HG03108 (cell line): Measurements from ENCODE around the gene MARK3.
A peak's percentile ranks its signal among the peaks of the same experiment; 100 is the strongest.
"Not testable (repeated sequence)": the region's sequence is repeated elsewhere in the genome, so short reads cannot be mapped to it uniquely, and the experiment has no call there.

ENCODE experiments used
- ATAC-seq: cut with Tn5 transposase; IDR thresholded peaks from one replicate; pipeline ENCODE4 v1.9.1; 2021; ENCODE audit warnings: moderate library complexity; ENCODE audit not compliant: unreplicated experiment

Gene MARK3

DNA sequence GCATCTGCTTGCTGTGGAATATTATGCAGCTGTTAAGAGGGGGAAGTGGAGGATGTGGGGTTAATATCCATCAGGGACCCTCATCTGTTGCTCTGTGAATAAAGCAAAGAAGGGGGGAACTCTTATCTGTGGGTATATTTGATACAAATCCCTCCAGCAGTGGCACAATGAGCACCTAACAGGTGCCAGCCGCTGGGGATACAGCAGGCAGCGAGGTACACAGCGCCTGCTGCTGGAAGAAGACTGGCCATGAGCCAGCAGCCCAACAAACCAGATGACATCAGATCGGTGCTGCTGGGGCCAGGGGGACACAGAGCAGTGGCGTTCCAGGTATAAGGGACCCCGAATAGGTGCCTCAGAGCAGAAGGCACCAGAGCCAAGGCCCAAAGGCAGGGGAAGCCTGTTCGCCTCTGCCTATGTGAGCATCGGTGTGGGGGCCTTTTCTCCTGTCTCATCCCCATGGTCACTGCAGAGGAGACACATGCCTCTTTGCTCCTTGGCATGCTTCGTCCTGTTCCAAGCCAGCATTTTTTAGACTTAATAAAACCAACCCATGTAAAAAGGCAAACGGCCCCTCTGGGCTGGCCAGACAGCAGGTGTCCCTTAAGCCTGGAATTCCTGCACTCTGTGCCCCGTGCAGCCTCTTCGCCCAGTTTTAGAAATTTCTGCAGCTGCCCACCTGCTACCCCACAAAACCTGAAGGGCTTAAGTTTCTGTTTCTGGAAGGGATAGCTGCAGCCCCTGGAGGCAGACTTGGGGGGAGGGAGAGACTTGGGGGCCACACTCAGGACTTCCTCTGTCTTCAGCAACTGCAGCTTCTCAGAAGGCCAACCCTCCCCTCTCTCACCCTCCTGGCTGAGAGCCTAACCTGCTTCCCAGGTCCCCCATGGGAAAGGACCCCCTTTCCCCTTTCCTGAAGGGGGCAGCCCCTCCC, 139.1 kb downstream of the MARK3 start:
- no peak for ATAC-seq

DNA sequence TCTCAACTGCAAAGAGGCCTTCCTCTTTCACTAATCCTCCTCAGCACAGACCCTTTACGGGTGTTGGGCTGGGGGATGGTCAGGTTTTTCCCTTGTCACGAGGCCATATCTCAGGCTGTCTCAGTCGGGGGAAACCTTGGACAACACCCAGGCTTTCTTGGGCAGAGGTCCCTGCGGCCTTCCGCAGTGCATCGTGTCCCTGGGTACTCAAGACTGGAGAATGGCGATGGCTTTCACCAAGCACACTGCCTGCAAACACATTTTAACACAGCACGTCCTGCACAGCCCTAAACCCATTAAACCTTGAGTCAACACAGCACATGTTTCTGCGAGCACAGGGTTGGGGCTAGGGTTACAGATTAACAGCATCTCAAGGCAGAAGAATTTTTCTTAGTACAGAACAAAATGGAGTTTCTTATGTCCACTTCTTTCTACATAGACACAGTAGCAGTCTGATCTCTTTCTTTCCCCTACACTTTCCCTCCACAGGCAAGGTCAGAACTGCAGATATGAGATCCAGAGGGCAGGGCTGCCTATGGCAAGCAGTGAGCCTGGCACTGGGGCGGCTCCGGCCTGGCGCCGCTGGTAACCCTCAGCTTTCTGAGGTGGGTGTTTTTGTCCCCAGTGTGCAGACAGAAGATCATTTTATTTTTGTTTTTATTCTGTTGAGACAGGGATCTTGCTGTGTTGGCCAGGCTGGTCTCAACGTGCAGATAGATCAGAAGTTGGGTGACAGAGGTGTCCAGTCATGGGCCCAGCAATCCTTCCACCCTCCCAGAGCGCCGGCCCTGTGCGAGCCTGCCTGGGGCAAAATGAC, 140.4 kb downstream of the MARK3 start:
- ATAC-seq = not testable (repeated sequence)

DNA sequence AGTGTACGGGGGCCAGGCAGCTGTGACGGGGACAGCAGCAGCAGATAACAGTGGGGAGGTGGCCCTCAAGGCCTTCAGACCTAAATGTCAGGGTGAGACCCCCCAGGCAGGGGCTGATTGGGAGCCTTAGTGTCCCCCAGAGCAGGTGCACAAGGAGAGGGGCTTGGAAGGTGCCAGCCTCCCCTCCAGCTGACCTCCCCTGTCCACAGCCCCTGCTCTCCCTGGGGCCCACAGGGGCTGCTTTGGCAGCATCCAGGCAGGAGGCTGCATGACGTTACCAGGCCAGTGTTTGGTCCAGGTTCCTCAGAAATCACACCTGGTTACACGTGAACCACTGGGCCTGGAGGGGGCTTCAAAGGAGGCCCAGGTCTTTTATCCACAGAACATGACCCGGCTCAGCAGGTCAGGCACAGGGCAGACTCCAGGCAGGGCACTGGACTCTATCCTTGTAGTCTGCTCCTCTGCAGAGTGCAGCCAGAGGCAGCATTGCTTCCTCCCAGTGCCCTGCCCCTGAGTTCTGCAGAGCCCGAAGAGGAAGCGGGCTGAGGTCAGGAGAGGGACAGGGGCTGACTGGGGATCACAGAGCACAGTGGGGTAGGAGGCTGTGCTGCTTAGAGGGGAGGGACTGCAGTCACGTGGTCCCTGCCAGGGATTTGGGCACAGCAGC, 141.2 kb downstream of the MARK3 start:
- no peak for ATAC-seq

DNA sequence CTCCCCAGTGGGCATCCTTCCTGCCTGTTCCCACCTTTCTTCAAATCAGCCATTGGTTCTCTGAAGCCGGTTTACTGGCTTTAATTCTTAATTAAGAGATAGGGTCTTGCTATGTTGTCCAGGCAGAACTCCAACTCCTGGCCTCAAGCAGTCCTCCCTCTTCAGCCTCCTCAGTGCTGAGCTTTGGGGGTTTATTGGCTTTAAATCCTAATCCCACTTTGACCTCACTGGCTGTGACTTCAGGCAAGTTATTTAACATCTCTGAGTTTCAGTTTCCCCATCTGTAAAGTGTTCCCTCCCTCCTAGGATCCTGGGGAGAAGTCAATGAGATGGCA, 141.7 kb downstream of the MARK3 start:
- ATAC-seq = no peak

DNA sequence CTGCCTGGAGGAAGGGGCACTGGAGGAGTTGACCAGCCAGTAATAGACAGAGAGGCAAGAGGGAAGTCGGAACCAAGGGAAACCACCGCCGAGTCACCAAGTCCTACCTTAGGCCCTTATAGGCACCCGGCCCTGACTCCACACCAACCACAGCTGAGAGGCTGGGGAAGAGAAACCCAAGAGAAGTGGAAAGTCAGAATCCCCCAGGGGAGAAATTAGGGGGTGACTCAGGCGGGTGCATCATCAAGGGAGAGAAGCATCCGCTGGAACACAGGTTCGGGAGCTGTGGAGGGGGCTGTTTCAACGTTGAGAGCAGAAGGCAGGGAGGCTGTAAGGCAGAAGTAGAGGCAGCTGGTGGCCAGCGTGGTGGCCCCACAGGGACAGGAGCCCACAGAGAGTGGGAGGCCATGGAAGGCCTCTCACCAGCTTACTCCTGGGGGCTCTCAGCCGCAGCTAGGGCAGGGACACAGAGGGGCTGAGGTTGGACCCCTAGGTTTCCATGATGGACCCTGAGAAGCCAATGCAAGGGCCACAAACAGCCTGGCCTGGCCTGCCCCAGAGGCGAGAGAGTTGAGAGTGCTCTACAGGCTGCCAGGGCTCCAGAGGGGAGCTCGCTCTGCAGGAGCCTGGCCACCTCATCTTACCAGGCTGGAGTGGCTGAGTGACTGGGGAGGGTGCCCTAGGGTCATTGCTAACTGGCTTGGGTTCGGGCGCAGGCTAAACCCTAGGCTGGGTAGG, 142.4 kb downstream of the MARK3 start:
- ATAC-seq = peak; percentile 45

DNA sequence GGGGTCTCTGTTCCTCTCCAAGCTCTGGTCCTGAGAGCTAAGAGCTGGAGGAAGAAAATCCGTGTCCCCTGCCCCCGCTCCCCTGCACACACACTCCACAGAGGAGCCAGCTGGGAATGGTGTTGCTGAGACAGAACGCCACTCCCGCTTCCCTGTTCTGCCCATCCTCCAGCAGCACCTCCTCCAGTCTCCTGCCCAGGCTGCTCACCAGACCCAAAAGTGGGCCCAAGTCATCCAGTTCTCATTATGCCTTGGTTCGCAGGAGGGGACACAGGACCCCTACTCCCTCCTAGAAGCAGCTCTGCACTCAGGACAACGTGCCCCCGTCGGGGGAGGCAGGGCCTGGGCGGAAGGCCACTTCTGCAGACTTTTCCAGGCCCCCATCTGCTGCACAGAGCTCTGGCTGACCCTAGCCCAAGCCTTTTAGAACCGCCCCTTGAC, 143.0 kb downstream of the MARK3 start:
- ATAC-seq = no peak

DNA sequence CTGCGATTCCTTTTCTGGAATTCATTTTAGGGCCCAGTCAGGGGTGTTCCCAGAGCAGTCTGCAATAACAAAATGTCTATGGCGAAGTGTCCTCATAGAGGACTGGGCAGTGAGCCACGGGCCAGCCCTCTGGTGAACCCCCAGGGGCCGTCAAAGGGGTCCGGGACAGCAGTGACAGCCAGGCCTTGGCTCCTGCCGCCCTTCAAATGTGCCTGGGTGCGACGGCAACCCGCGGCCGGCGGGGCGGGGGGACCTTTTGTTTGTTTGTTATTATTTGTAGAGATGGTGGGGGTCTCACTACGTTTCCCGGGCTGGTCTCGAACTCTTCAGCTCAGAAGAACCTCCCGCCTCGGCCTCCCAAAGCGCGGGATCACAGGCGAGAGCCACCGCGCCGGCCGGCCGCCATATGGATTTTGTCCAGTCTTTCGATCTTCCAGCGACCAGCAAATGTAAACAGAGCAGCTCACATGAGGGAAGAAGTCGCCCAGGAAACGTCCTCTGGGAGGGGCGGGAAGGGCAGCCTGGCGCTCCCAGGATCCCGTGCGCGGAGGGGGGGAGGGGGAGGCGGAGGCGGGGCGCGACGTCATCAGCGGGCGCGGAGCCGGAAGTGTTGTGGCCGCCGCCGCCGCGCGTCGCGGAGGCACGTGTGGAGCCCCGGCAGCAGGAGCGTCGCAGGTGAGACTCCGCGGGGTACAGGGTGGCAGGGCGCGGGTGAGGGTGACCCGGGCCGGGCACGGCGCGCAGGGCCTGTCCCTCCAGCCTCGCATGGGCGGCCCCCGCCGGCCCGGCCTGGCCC, 143.6 kb downstream of the MARK3 start, which contains the start of gene TRMT61A:
TSS of gene TRMT61A (plus strand) at position 610 of the 796 bp plus-strand sequence. CDS start 783 bp downstream, outside the sequence.
- peak; percentile 33 for ATAC-seq

DNA sequence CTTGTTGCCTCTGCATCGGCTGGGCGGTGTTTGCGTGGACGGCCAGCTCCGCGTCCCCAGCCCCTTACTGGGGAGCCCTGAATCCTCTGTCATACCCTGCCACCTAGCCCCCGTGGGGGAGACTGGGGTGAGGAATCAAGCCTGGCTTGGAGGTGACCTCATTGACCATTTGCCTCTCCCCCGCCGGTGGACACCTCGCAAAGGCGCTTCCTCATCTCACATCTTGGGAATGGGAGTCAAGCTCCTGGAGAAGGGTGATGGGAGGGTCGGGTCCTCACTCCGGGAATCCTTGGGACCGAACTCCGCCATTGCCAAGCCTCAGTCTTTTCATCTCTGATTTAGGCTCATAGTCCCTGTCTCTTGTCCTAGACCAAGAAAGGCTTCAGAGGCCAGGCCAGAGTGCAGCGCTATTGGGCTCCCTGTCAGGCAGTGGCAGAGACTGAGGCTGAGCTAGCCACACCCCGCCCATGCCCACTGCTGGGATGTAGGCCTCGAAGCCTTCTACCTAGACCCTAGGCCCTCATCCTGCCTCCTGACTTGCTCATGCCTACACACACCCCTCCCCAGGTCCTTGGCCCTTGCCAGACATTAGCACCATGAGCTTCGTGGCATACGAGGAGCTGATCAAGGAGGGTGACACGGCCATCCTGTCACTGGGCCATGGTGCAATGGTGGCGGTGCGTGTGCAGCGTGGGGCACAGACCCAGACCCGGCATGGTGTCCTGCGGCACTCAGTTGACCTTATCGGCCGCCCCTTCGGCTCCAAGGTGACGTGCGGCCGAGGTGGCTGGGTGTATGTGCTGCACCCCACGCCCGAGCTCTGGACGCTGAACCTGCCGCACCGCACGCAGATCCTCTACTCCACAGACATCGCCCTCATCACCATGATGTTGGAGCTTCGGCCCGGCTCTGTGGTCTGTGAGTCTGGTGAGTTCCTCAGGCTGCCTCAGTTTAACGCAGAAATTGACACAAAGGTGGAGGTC, 144.5 kb downstream of the MARK3 start:
- ATAC-seq = no peak

DNA sequence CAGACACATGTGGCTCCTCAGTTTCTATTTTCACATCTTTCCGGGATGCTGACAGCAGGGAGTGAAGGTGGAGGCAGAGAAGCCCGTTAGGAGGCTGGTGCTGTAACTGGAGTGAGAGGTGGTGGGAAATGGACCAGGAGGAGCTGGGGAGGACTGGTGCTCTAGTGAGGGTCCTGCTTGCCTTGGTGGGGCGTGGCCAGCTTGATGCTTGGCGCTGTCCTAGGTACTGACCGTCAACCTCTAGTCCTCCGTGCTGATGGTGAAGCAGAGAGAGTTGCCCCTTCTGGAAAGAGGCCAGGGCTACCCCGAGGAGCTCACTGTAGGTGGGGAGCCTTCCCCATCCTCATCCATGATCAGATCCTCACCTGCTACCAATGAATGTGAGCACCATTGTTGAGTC, 145.2 kb downstream of the MARK3 start:
- no peak for ATAC-seq

DNA sequence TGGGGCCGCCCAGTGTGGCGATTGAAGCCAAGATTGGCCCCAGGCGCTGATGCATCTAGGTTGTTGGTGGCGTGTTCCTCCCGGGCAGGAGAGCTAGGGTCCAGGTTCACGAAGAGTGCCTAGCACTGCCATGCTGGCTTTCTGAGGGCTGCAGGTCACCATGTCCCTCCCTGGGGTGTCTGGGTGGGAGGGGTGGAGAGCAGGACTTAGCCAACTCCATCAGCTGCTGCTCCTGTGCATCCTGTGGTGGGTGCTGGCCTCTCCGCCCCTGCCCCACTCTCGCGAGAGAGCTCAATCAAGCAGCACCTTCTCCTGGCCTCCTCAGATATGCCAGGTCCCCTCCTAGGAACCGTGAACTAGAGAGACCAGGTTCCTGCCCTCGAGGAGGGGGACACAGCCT, 145.6 kb downstream of the MARK3 start:
- no peak for ATAC-seq

DNA sequence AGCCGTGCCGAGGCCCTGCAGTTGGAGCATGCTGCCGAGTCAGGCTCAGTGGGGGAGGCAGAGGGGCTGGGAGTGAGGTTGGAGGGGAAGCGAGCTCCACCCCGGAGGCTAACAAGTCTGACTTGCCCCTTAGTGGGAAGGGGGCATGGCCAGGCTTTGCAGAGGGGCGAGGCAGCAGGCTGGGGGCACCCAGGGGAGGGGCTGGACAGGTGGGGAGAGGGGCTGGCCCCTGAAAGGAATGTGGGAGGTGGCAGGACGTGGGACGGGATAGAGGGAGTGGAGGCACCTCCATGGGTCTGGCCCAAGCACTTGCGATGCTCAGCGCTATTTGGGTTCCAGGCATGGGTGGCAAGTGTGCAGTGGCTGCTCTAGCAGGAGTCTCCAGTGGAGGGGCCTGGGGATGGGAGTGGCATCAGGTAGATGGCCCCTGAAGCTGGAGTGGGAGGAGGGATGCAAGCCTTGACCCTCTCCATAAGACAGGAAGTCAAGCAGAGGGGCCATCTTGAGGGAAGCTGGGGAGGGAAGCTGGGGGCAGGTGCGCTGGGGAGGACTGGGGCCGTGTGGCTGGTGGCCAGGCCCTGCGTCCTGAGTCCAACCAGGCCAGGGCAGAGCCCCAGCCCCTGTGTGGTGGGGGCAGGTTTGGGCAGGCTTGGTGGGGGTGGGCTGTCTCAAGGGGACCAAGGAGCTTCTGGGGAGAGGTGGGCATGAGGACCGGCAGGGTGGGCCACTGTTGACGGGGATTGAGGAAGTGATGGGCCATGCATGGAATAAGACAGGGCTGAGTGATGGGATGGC, 146.4 kb downstream of the MARK3 start:
- no peak for ATAC-seq

DNA sequence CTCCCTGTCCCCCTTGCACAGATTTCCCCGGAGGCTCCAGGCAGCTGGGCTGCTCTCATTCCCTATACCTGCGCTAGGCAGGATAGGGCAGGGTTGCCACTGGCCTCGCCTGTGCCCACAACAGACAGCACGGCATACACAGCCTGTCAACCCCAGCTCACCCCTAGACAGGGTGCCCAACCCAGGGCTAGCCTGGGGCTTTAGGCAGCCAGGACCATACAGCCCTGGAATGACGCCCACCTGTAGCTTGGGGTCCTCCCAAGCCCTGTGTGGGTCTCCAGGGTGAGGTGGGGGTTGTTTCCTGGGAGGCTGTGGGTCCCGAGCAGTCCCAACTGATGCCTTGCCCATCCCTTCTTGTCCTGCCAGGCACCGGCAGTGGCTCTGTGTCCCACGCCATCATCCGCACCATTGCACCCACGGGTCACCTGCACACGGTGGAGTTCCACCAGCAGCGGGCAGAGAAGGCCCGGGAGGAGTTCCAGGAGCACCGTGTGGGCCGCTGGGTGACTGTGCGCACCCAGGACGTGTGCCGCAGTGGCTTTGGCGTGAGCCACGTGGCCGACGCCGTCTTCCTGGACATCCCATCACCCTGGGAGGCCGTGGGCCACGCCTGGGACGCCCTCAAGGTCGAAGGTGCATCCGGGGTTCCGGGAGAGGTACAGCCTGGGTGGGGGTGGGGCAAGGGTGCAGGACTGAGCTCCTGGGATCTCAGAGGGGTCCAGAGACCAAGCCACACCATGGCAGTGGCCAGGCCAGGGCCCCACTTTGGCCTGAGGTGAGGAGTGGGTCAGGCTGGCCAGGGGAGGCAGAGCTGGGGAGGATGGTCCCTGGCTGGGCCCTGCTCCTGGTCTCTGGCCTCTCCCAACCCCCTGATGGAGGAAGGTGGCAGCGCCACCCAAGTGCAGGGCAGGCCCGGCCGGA, 147.3 kb downstream of the MARK3 start:
- ATAC-seq = no peak

DNA sequence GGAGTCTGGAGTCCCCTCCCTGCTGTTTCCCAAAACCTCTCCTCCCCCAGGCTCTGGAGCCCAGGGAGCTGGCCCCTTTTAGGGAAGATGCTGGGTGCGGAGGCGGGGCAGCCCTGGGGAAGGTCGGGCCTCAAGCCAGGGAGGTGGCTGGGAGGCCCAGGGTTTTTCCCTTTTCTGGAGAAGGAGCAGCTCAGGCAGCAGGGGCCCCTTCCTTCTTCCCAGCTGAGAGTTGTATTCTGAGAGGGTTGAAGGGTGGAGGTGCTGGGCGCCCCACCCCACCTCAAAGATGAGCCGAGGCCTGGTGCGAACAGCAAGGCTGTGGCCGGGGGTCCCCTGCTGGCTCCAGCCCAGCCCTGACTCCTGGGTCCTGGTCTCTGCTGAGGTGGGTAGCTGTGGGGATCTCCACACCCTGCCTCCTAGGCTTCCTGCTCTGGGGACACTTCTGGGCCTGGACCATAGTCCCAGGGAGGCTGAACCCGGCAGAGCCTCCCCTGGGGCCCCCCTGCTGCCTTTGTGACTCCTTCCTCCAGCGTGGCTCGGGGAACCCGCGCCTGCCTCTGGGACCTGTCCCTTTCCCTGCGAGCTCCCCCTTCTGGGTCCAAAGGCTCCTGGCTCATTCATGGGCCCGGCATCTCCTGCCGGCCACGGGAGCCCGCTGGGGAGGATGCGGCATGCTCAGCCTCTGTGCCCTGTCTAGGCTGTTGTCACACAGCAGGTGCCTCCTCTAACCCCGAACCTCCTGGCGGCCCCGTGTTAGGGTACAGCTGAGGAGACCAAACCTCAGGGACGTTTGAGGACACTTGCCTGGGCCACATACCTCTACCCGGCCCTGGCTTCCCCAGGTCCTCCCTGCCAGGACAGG, 148.2 kb downstream of the MARK3 start:
- no peak for ATAC-seq

DNA sequence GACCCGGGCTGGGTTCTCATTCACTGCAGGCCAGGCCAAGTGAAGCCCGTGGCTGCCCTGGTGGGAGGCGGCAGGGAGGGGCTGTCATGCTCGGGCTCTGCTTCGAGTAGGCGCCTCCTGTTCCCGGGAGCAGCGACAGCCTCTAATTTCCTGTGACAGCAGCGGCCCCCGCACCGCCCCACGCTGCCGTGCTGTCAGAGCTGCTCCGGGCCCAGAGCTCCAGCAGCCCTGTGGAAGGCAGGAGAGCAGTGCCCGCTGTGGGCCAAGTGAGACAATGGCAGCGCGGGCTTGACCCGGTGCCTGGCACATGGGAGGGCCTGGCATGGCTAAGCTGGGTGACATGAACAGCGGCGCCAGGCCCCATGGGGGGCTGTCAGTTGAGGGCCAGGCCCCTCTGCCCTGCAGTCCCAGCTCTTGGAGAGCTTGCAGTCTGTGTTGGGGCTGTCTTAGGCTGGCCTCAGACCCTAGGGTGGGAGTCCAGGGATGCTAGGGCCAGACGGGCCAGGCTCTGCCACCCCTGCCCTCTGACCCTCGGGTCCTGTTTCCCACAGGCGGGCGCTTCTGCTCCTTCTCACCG, 148.9 kb downstream of the MARK3 start:
- no peak for ATAC-seq

DNA sequence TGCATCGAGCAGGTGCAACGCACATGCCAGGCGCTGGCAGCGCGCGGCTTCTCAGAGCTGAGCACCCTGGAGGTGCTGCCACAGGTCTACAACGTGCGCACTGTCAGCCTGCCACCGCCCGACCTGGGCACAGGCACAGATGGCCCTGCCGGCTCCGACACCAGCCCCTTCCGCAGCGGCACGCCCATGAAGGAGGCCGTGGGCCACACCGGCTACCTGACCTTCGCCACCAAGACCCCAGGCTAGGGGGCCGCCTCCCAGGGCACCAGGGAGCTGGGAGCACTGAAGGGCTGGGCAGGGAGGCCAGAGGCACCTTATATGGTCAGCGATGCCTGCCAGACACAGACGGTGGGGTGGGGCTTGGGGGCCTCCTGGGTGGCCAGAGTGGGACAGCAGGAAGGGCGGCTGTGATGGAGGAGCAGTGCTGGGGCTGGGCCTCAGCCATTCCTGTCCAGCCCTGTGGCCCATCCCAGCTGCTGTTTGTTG, 149.4 kb downstream of the MARK3 start:
- no peak for ATAC-seq
